GM21529 (cell line): ENCODE measurements around the gene KCNQ1.

ENCODE experiments used
- ATAC-seq: cut with Tn5 transposase; IDR thresholded peaks from one replicate; pipeline ENCODE4 v1.9.1; 2021; ENCODE audit not compliant: unreplicated experiment

The KCNQ1 gene

DNA sequence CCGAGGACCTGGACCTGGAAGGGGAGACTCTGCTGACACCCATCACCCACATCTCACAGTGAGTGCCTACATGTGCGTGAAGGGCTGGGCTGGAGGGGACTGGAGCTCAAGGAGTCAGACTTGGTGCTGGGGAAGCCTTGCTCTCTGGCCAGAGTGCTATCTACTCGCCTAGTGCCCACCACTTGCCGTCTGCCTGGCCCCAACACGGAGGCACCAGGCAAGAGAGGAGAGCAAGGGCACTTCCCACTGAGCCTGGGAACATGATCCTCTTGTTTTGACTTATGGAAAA lies 217.2 kb downstream of the KCNQ1 start:
- ATAC-seq: no peak

DNA sequence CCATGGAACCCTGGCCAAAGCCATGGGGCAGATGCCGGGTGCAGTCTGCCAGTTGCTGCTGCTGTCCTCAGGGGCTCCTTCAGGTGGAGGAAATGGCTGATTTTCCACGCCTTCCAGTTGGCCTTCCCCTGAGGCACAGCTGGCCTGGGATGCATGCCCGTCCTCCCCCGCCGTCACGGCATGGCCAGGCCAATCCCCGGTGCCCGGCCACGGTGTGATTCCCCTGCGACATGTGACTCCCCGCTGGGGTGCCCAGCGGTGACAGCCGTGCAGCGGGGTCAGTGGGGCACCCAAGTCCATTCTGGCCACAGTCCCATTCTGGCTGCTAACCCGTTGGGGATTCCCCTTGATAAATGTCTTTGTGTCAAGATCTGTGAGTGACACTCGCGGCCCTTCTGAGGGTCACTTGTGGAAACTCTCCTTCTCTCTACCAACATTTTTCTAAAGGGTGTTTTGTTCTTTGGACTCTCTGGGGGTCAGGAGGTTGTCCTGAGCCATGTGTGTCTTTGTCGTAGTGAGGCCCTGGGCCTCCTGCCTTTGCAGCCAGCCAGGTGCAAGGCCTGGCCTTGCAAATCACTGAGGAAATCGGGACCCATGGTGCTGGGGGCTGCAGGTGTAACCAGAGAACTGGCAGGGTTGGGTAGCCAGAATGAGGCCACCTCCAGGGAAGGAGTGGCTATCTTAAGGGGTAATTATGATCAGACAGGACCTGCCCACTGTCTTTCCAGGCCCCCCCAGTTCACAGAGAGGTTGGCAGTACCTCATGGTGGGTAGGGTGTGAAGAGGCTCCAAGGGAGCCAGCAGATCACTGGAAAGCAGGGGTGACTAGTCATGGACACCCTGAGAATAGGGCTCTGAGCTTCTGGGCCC lies 217.9 kb downstream of the KCNQ1 start:
- no peak for ATAC-seq

DNA sequence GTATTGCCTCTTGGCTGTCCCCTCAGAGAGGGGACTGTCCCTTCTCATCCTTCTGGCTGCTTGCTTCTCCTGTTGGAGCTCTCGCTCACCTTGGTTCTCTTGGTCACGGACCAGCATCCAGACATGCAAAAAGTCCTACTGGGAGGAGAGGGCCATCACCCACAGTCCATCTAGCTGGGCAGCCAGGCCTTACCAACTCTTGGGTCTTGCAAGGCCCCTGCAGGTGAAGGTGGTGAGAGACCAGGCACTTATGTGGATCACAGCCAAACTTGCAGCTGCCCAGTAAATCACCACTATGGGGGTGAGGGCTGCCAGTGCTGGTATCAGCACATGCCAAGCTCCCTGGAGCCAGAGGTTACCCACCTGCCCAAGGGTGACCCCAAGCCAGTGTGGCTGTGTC lies 218.7 kb downstream of the KCNQ1 start:
- ATAC-seq: no peak

DNA sequence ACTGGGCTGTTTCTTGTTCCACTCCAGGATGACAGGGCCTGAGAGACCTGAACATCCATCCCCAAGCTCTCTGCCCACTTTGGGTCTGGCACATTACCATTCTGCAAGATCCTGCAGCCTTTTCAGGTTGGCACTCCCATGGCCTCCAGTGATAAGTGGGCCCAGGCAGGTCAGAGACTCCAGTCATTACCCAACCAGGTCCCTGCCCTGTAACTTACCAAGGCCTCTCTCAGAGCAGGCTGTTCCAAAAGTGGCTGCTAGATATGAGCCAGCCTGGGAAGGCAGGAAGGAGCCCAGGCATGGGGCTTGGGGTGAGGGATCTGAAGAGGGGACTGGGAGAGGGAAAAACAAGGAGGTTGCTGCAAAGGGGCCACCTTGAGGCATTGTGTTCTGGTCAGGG lies 219.1 kb downstream of the KCNQ1 start:
- ATAC-seq: no peak

DNA sequence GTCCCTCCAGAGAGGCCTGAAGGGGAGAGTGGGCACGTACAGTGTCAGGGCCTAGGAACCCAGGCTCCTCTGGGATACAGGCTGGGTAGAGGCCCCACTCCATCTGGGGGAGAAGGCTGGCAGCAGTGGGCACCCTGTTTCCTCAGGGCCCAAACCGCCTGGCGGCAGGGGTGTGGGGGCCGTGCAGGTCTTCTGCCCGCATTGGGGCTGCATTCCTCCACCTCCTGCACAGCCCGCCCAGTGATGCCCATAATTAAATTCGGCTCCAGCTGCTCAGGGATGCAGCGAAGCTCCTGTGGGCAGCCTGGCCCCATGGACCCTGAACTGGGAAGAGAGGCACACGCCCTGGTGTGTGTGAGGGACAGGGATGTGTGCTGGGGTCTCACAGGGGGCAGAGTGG lies 219.6 kb downstream of the KCNQ1 start:
- no peak for ATAC-seq

DNA sequence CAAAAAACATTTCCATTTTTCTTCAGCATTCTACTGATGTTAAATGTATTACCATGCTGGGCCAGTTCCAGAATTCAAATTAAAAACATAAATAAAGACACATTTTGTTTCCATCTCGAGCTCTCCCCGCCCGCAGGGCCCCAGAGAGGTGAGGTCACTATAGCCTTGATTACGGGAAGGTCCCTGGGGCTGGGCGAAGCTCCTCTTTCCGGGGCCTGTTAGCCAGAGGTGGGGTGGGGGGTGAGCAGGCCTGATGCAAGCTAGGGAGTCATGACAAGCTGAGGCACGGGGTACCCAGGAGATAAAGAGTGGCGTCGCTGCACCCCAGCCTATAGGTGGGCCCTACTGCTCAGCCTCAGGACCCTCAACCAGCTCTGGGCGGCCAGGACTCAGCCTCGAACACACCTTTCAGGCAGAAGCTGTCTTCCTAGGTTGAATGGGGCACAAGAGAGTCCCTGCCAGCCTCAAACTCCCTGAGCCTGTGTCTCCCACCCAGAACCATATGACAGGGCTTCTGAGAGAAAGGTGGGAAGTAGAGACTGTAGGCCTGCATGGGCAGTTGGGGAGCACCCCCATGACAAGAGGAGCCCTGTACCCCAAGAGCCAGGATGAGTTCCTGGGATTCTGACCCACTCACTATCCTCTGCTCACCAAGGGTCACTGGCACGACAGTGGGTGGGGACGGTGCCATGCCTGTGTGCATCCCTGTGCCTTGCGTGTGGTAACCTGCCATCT lies 220.2 kb downstream of the KCNQ1 start:
- no peak for ATAC-seq

- no peak for ATAC-seq
These were observed 221.0 kb downstream of the KCNQ1 start for GRCh38 chr11:2665526-2666400.

DNA sequence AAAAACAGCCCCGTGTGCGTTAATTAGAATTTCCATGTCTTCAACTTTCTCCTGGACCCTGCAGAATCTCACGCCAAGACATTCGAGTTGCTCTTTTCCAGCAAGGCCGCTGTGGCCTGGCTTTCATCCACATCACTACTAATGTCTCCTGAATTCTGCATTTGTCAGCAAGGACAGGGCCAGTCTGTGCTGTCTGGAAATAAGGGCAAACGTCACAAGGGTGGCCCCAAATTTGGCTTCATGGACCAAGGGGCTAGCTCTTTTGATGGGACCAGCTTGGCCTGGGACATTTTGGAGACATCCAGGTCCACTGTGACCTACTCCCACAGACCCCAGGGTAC lies 221.6 kb downstream of the KCNQ1 start:
- no peak for ATAC-seq

DNA sequence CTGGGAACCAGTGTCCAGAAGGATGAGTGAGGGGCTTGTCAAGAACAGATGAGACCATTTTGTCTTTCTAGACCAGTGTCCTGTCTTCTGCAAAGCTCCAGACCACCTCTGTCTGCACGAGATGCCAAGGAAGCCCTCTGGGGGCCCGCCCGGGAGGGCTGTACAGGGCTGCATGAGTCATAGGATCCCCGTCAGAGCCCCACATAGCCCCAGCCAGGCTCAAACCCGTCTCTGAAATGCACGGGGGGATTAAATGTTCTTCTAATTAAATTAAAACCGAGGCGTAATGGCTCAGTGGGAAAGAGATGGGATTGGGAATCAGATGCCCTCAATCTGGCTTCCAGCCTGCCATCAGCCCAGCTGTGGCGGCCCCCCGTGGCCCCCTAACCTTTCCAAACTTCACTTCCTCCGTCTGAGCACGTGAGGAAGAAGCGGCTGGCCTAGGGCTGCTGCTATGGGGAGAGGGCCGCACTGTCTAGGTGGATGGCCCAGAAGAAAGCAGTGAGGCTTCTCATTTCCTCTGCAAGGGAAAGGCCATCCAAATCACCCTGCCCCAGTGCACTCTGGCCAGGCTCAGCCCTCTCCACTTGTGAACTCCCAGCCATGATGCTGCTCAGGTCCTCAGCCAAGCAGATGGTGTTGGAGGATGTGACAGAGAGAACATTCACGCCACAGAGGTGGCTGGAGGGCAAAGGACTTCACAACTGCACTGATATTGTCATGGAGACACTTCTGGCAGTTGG lies 222.2 kb downstream of the KCNQ1 start:
- no peak for ATAC-seq

DNA sequence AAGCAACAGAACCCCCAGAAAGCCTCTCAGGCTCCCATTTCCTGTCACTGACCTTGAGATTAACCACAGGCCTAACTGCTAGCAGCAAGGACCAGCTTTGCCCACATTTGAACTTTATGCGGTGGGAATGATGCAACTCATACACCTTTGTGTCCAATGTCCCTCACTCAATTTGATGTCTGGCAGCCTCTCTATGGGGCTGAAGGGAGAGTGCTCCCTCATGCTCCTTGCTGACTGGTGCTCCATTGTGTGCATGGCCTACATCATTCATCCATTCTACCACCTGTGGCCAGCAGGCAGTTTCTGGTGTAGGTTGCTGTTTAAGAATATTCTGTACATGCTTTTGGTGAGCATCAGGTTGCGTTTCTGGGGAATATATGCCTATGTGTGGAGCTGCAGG lies 223.1 kb downstream of the KCNQ1 start:
- ATAC-seq: no peak

DNA sequence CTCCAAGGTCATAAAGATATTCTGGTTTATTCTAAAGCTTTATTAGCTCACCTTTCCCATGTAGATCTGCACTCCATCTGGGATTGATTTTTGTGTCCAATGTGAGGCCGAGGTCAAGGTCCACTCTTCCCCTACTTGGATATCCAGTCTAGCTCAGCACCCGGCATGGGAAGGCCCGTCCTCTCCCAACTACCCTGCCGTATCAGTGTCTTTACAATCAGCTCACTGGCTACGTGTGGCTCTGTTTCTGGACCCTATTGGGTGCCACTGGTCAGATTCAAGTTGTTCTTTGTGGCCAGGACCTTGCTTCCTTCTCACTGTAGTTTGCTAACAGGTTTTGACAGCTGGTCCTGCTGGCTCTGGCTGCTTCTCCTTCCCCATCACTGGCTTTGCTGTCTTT lies 224.1 kb downstream of the KCNQ1 start:
- ATAC-seq: no peak

DNA sequence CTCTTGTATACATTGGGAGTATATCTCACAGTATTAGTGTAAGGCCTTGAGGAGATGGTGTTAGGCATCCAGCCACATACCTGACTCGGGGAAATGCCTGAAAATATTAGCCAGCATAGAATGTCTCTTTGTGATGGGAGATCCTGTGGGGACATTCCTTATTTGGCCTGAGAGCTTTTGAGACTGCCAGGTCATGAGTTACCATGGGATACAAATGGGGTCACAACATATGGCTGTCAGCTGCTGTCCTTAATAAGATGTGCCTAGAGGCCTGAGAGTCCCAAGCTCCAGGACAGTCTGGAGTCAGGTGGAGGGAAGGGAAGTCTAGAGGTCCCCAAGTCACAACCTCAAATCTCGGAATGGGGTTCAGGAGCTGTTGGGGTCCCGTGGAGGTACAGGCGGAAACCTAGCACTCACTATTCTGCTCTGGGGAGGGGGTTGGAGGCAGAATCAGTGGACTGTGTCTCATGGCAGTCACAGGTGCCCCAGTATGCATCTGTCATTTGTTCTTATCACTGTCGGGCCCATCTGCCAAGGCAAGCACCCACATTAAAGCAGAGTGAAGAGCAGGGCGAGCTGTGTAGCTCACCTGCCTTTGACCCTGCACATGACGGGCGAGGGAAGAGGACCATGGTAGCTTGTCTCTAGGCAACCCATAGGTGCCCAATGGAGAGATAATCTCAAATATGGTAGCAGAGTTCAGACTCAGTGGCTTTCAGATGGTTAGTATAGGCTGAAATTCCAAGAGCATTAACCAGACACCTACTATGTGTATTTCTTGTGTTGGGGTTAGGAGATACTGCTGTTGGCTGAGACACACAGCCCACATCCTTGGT lies 225.0 kb downstream of the KCNQ1 start:
- no peak for ATAC-seq

DNA sequence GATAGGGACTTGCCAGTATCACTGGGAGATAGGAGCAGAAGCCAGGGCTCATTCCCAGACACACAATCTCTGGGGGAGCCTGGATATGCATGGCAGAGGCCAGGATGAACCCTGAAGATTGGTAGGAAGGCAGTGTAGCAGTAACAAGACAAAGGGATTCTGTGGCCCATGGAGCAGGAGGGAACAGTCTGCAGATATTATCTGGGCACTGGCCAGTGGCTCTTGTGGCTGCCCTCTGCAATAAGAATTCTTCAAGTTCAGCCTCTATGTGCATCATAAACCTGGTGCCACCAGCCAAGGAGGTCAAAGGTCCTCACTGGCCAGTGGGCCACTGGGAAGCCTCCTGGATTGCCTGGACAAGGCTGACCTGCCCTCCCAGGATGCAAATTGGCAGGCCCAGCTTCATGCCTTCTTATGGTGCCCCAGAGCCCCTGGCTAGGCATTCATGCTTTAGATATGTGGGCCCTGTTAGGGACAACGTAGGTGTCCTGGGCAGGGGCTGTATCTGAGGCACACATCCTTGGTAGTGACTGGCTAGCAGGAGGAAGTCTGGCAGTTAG lies 225.8 kb downstream of the KCNQ1 start:
- no peak for ATAC-seq

- ATAC-seq: no peak
These were observed 226.9 kb downstream of the KCNQ1 start for GRCh38 chr11:2671748-2672147.

- no peak for ATAC-seq
These were observed 227.9 kb downstream of the KCNQ1 start for GRCh38 chr11:2672553-2673249.

DNA sequence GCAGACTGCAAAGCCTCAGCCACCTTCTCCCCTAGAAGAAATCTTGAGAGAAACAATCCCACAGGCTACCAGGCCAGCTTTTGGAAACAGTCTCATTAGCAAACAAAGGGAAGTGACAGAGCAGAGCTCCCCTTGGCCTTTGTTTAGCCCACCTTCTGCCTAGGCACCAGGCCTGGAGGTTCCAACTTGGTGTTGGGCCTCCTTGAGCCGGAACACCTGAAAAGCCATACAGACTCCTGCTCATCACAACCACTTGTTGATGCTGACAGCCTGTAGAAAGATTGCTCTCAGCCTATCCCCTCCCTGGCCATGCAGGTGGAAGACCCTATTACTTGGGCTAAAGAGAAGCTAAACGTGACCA lies 228.4 kb downstream of the KCNQ1 start:
- no peak for ATAC-seq

DNA sequence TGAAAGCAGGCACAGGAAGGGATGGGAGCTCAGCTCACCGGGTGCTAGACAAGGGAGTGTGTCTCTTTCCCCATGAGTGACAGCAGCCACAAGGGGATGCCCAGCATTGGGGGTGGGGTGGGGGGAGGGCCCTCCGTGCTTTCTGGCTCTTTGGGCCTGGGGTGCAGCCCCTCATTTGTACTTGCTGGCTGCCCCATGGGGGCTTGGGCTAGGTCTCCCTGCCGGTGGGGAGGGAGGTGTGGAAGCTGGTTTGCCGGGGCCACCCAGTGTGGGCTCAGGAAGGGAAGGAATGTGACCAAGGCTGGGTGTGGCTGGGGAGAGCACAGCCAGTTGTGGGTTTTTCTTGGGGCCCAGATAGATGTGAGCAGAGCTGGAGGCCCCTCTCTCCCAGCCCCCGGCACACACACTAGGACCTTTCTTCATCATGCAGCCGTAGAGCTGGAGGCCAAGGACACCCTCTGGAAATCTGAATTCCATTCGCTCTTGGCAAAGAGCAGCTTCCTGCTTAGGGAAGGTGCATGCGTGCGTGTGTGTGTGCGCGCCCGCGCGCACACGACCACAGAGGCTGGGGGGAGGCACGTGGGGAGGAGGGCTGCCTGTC lies 229.2 kb downstream of the KCNQ1 start:
- no peak for ATAC-seq

- no peak for ATAC-seq
These were observed 229.9 kb downstream of the KCNQ1 start for GRCh38 chr11:2674658-2675131.

DNA sequence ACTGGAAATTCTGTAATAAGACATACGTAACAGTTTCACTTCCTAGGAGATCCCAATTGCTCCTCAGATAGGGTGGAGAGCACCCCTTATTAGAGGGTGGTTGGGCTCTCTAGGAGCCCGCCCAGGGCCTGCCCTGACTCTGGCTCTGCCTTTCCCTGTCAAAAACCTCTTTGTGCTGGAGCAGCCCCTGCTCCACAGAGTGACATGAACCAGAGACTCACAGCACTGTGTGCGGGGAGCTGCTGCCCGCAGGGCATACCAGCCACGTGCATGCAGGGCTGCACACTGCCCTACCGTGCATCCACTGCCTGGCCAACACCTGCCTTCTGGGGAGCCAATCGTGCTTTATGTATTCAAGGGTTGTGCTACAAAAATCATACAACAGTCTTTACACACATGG lies 230.7 kb downstream of the KCNQ1 start:
- ATAC-seq: no peak
